ENCODE measurements around the gene TTC23L. TPM values are rescaled to one million over a fixed set of nuclear protein-coding genes. Genes with fewer than 3 reads are reported as not detected.
A peak's percentile ranks its signal among the peaks of the same experiment; 100 is the strongest.

The TTC23L gene
- total RNA-seq, 1 experiment from 2014 or later, result 0.09 TPM

DNA sequence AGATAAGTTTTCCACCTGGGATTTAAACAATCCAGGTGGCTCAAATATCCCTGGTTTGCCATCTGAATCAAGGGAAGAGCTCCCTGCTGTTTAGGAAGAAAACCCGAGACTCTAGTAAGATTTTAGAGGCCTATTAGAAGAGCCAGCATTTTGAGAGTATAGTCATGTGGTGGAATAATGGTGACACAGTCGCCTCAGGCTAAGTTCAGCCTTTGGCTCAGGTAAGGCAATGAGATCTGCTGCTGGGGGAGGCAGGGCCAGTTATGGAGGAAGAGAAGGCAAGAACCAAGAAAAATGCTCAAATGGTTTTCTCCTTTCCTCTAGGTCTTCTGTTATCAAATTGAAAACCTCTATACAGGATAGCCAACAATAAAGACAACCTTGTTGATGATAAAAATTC lies 60.1 kb downstream of the TTC23L start:
- Histone ChIP-seq H3K4me1 (peaks cover 15% of the 10 kb centered on the region; the same call in 1 of the 2 replicates), H3K4me3 (ENCODE audit: low read depth, low read length) (no peak overlapping the region), H3K36me3 (ENCODE audit: control insufficient read depth, insufficient read depth, low read length) (no peaks in the 10 kb centered on the region), H3K27me3 (replicated peaks; ENCODE audit: control insufficient read depth, insufficient read depth, low read length) (no peaks in the 10 kb centered on the region), H3K9me3 (no peaks in the 10 kb centered on the region)
- intact Hi-C loops (cut with micrococcal nuclease; ENCODE audit: unreplicated experiment), result loop anchor here (2.0 to 5.0 kb wide), 3 partner anchors 77 to 242 kb away; partner anchors contain the start of gene RAI14
- H3K4me1 Mint-ChIP-seq (ENCODE audit: low read depth, unreplicated experiment), result no peaks in the 10 kb centered on the region
- H3K4me3 Mint-ChIP-seq (ENCODE audit: unreplicated experiment), result no peak overlapping the region
- H3K9me3 Mint-ChIP-seq (ENCODE audit: unreplicated experiment), result no peaks in the 10 kb centered on the region
- DNase-seq, result no peak
- CTCF ChIA-PET, result interaction anchor here (0.6 to 2.1 kb wide), 4 partner anchors 370 to 427 kb away, joined by 3 to 10 read pairs (median 5); no protein-coding TSS in a partner anchor
- peak overlapping the region; percentile 45 for H3K27ac Mint-ChIP-seq (ENCODE audit: unreplicated experiment)
- BruUV-seq (replicated peaks), result no TSS peak
- H3K27me3 Mint-ChIP-seq (ENCODE audit: insufficient read depth, unreplicated experiment), result no peaks in the 10 kb centered on the region
- TF ChIP-seq, protein P1, sequence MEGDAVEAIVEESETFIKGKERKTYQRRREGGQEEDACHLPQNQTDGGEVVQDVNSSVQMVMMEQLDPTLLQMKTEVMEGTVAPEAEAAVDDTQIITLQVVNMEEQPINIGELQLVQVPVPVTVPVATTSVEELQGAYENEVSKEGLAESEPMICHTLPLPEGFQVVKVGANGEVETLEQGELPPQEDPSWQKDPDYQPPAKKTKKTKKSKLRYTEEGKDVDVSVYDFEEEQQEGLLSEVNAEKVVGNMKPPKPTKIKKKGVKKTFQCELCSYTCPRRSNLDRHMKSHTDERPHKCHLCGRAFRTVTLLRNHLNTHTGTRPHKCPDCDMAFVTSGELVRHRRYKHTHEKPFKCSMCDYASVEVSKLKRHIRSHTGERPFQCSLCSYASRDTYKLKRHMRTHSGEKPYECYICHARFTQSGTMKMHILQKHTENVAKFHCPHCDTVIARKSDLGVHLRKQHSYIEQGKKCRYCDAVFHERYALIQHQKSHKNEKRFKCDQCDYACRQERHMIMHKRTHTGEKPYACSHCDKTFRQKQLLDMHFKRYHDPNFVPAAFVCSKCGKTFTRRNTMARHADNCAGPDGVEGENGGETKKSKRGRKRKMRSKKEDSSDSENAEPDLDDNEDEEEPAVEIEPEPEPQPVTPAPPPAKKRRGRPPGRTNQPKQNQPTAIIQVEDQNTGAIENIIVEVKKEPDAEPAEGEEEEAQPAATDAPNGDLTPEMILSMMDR (IDR thresholded peaks at IDR 0.05; ENCODE audit: insufficient read depth in 1 of 2, low read depth in 1 of 2, low read length in 1 of 2, severe bottlenecking in 1 of 2, unreplicated experiment in 1 of 2), result no peak
- H3K36me3 Mint-ChIP-seq (ENCODE audit: insufficient read depth, unreplicated experiment), result peaks cover 4% of the 10 kb centered on the region
- POLR2A ChIA-PET, result no interaction called here

GRCh38 chr5:34900652-34901051 lies 61.7 kb downstream of the TTC23L start:
- no peaks in the 10 kb centered on the region for H3K4me1 Mint-ChIP-seq (ENCODE audit: low read depth, unreplicated experiment)
- no peaks in the 10 kb centered on the region for H3K9me3 Mint-ChIP-seq (ENCODE audit: unreplicated experiment)
- Histone ChIP-seq H3K9me3 (no peaks in the 10 kb centered on the region), H3K36me3 (ENCODE audit: control insufficient read depth, insufficient read depth, low read length) (no peaks in the 10 kb centered on the region), H3K4me3 (ENCODE audit: low read depth, low read length) (no peak overlapping the region), H3K4me1 (peaks cover 15% of the 10 kb centered on the region; the same call in 1 of the 2 replicates), H3K27me3 (replicated peaks; ENCODE audit: control insufficient read depth, insufficient read depth, low read length) (no peaks in the 10 kb centered on the region)
- peaks cover 11% of the 10 kb centered on the region for H3K36me3 Mint-ChIP-seq (ENCODE audit: insufficient read depth, unreplicated experiment)
- TF ChIP-seq, protein P1 (IDR thresholded peaks at IDR 0.05; ENCODE audit: insufficient read depth in 1 of 2, low read depth in 1 of 2, low read length in 1 of 2, severe bottlenecking in 1 of 2, unreplicated experiment in 1 of 2), result no peak
- intact Hi-C loops (cut with micrococcal nuclease; ENCODE audit: unreplicated experiment), result no loop called here
- ChIA-PET POLR2A (no interaction called here), CTCF (interaction anchor here (0.5 to 0.6 kb wide), 2 partner anchors 108 to 245 kb away, joined by 3 to 7 read pairs; partner anchors contain the start of gene RAI14)
- H3K27me3 Mint-ChIP-seq (ENCODE audit: insufficient read depth, unreplicated experiment), result no peaks in the 10 kb centered on the region
- H3K27ac Mint-ChIP-seq (ENCODE audit: unreplicated experiment), result no peak overlapping the region
- BruUV-seq (replicated peaks), result no TSS peak
- no peak for DNase-seq
- H3K4me3 Mint-ChIP-seq (ENCODE audit: unreplicated experiment), result no peak overlapping the region

DNA sequence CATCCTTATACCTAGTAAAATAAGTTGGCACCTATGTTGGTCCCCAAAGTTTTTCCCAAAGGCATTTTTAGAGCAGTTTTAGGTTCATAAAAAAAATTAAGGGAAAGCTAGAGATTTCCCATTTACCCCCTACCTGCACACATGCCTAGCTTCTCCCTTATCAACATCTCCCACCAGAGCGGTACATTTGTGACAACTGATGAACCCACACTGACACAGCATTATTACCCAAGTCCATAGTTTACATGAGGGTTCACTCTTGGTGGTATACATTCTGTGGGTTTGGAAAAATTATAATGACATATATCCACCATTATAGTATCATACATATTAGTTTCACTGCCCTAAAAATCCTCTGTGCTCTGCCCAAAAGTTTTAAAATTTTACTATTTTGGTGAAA lies 64.3 kb downstream of the TTC23L start:
- Mint-ChIP-seq H3K27ac (ENCODE audit: unreplicated experiment) (no peak overlapping the region), H3K4me1 (ENCODE audit: low read depth, unreplicated experiment) (no peaks in the 10 kb centered on the region), H3K27me3 (ENCODE audit: insufficient read depth, unreplicated experiment) (no peaks in the 10 kb centered on the region), H3K36me3 (ENCODE audit: insufficient read depth, unreplicated experiment) (peaks cover 13% of the 10 kb centered on the region), H3K9me3 (ENCODE audit: unreplicated experiment) (no peaks in the 10 kb centered on the region), H3K4me3 (ENCODE audit: unreplicated experiment) (no peak overlapping the region)
- intact Hi-C loops (cut with micrococcal nuclease; ENCODE audit: unreplicated experiment), result no loop called here
- POLR2A ChIA-PET, result no interaction called here
- CTCF ChIA-PET, result interaction anchor here (1.0 kb wide), 1 partner anchor 26 kb away, joined by 3 read pairs; the partner anchor contains the start of gene DNAJC21
- DNase-seq, result no peak
- no peaks in the 10 kb centered on the region for H3K4me1 ChIP-seq
- TF ChIP-seq, protein P1 (IDR thresholded peaks at IDR 0.05; ENCODE audit: insufficient read depth in 1 of 2, low read depth in 1 of 2, low read length in 1 of 2, severe bottlenecking in 1 of 2, unreplicated experiment in 1 of 2), result no peak
- H3K36me3 ChIP-seq (ENCODE audit: control insufficient read depth, insufficient read depth, low read length), result no peaks in the 10 kb centered on the region
- no TSS peak for BruUV-seq (replicated peaks)
- no peaks in the 10 kb centered on the region for H3K9me3 ChIP-seq
- H3K4me3 ChIP-seq (ENCODE audit: low read depth, low read length), result no peak overlapping the region
- no peaks in the 10 kb centered on the region for H3K27me3 ChIP-seq (replicated peaks; ENCODE audit: control insufficient read depth, insufficient read depth, low read length)

All from Caco-2 (cell line).